Loucy (cell line): ENCODE measurements around the gene MTNR1A.

Source experiments
- H2AFZ ChIP-seq: fragments of 200-600 bp; sonication (generic); 2 replicates; pipeline ENCODE4 v1.6.0; 2016; ENCODE audit warnings: antibody characterized with exemption, mild to moderate bottlenecking, low read length, moderate library complexity
- H3F3A ChIP-seq: fragments of 200-600 bp; 2 replicates; pipeline ENCODE4 v1.6.0; 2016; ENCODE audit warnings: antibody characterized with exemption, low read depth, mild to moderate bottlenecking
- H3K27me3 ChIP-seq: fragments of 200-600 bp; sonication (generic); 2 replicates; pipeline ENCODE4 v1.6.1; 2014; ENCODE audit warnings: low read length, mild to moderate bottlenecking; ENCODE audit not compliant: insufficient read depth, poor library complexity, severe bottlenecking
- H3K36me3 ChIP-seq: fragments of 200-600 bp; sonication (generic); 2 replicates; pipeline ENCODE4 v1.6.1; 2016; ENCODE audit warnings: low read length; ENCODE audit not compliant: insufficient read depth
- H3K4me1 ChIP-seq: fragments of 200-600 bp; sonication (generic); 2 replicates; pipeline ENCODE4 v1.5.1; 2014; ENCODE audit warnings: low read length, mild to moderate bottlenecking; ENCODE audit not compliant: insufficient read depth, poor library complexity, severe bottlenecking
- H3K4me2 ChIP-seq: fragments of 200-600 bp; sonication (generic); 2 replicates; pipeline ENCODE4 v1.6.0; 2014; ENCODE audit warnings: antibody characterized with exemption, low read length, low read depth, mild to moderate bottlenecking; ENCODE audit not compliant: poor library complexity, severe bottlenecking
- H3K4me3 ChIP-seq: fragments of 200-600 bp; sonication (generic); 2 replicates; pipeline ENCODE4 v1.5.1; 2014; ENCODE audit warnings: low read length, mild to moderate bottlenecking, mixed read lengths; ENCODE audit not compliant: poor library complexity, severe bottlenecking
- H3K79me2 ChIP-seq: fragments of 200-600 bp; sonication (generic); 2 replicates; pipeline ENCODE4 v1.6.1; 2014; ENCODE audit warnings: low read length; ENCODE audit not compliant: insufficient read depth
- H3K9ac ChIP-seq: fragments of 200-600 bp; sonication (generic); 2 replicates; pipeline ENCODE4 v1.6.0; 2014; ENCODE audit warnings: mild to moderate bottlenecking, low read depth, low read length, moderate library complexity; ENCODE audit not compliant: poor library complexity, severe bottlenecking
- H3K9me2 ChIP-seq: fragments of 200-600 bp; sonication (generic); replicated peaks from 2 replicates; pipeline ENCODE4 v1.6.1; 2016; ENCODE audit warnings: low read depth, low read length, mixed read lengths
- H3K9me3 ChIP-seq: fragments of 200-600 bp; sonication (generic); 2 replicates; pipeline ENCODE4 v1.6.1; 2014; ENCODE audit warnings: mild to moderate bottlenecking, antibody characterized with exemption, low read length, low read depth; ENCODE audit not compliant: insufficient read depth
- H4K20me1 ChIP-seq: fragments of 200-600 bp; sonication (generic); 2 replicates; pipeline ENCODE4 v1.6.0; 2014; ENCODE audit warnings: antibody characterized with exemption, low read length, mild to moderate bottlenecking; ENCODE audit not compliant: insufficient read depth, poor library complexity, severe bottlenecking
- CTCF ChIP-seq: fragments of 200-600 bp; sonication (generic); conservative IDR thresholded peaks from 2 replicates; pipeline ENCODE4 v1.5.1; 2014; ENCODE audit warnings: mild to moderate bottlenecking, antibody characterized with exemption, low read length
- EZH2phosphoT487 ChIP-seq: fragments of 200-600 bp; IDR thresholded peaks from 2 replicates; pipeline ENCODE4 v1.6.1; 2018; ENCODE audit warnings: antibody characterized with exemption, mild to moderate bottlenecking, moderate library complexity, borderline replicate concordance

The MTNR1A gene

DNA sequence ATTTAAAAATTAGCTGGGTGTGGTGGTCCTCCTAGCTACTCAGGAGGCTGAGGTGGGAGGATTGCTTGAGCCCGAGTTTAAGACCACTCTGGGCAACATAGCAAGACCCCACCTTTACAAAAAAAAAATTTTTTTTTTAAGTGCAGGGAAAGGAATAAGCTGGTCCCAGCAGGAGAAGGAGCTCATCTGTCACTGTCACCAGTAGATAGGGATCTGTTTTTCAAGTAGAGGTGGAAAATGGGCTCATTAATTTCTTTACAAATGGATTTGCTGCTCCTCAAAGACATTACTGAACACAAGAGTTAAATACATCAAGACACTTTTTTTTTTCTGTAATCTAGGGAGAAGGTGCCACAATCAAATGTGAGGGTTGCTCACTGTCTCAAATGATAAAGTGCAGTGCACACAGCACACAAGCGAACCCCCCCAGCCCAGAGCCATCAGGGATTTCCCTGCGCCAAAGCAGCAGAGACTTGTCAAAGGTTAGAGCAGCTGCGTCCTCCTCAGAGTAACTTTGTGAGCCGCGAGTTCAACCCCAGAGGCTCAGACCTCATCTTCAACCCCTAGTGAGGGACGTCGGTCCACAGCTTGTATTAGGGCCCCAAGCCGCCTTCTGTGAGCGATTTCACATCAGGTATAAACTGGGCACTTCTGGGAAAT, 14.3 kb upstream of the MTNR1A start:
- Histone ChIP-seq H3K4me2 (no peak overlapping the region), H3F3A (no peaks in the 10 kb centered on the region), H3K9ac (no peak overlapping the region), H3K79me2 (no peaks in the 10 kb centered on the region), H3K9me3 (no peaks in the 10 kb centered on the region), H3K36me3 (no peaks in the 10 kb centered on the region), H2AFZ (no peak overlapping the region), H3K9me2 (no peaks in the 10 kb centered on the region), H3K4me3 (no peak overlapping the region), H3K27me3 (no peaks in the 10 kb centered on the region), H3K4me1 (no peaks in the 10 kb centered on the region), H4K20me1 (no peaks in the 10 kb centered on the region)
- TF ChIP-seq EZH2phosphoT487: no peak
- TF ChIP-seq CTCF: no peak

- no peaks in the 10 kb centered on the region for H3F3A ChIP-seq
These were observed 10.7 kb upstream of the MTNR1A start for GRCh38 chr4:186566068-186566467.

DNA sequence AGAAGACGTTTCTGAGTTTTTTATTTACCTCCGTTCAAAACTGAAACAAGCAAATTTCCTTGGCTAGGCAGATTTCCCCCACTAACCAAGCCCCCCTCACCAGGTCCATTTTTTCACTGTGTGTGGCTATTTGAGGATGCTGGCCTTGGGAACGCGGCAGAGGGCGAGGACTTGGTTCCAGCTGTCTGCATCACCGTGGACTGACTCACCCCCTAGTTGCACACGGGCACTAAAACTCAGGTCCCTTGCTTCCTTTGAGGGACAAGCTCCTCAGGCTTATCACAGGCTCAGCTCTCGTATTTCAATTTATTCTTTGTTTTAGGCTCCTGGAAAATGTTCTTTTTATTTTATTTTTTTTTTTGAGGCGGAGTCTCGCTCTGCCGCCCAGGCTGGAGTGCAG, 8.4 kb upstream of the MTNR1A start:
- Histone ChIP-seq H3K4me3 (no peak overlapping the region), H3K27me3 (no peaks in the 10 kb centered on the region), H3K36me3 (no peaks in the 10 kb centered on the region), H3F3A (no peaks in the 10 kb centered on the region), H4K20me1 (no peaks in the 10 kb centered on the region), H3K9me3 (no peaks in the 10 kb centered on the region), H2AFZ (no peak overlapping the region), H3K79me2 (no peaks in the 10 kb centered on the region), H3K4me1 (no peaks in the 10 kb centered on the region), H3K9me2 (no peaks in the 10 kb centered on the region), H3K9ac (no peak overlapping the region), H3K4me2 (no peak overlapping the region)
- TF ChIP-seq EZH2phosphoT487: no peak
- TF ChIP-seq CTCF: no peak

More at GRCh38 chr4:186566068-186566467, 10.7 kb upstream of the MTNR1A start:
- Histone ChIP-seq H3K4me3 (no peak overlapping the region), H4K20me1 (no peaks in the 10 kb centered on the region), H3K4me1 (no peaks in the 10 kb centered on the region), H3K79me2 (no peaks in the 10 kb centered on the region), H2AFZ (no peak overlapping the region), H3K36me3 (no peaks in the 10 kb centered on the region), H3K9ac (no peak overlapping the region), H3K27me3 (no peaks in the 10 kb centered on the region), H3K9me3 (no peaks in the 10 kb centered on the region), H3K4me2 (no peak overlapping the region), H3K9me2 (no peaks in the 10 kb centered on the region)
- TF ChIP-seq CTCF: no peak
- no peak for TF ChIP-seq EZH2phosphoT487
